GM08714 (cell line): ENCODE data around the gene ATF1.
"Not testable (repeated sequence)": the region's sequence is repeated elsewhere in the genome, so short reads cannot be mapped to it uniquely, and the experiment has no call there.

Source experiments
- H3K4me3 ChIP-seq: fragments of 200-500 bp; sonication (Bioruptor generic); 2 replicates; pipeline ENCODE4 v1.5.1; 2014; ENCODE audit warnings: mild to moderate bottlenecking, low read length, inconsistent platforms
- ZNF274 ChIP-seq: IDR thresholded peaks from 2 replicates; pipeline ENCODE4 v1.6.1; 2012; ENCODE audit warnings: mild to moderate bottlenecking, low read depth, low read length

Gene ATF1

GRCh38 chr12:50803230-50803875 lies 39.5 kb downstream of the ATF1 start:
- H3K4me3 ChIP-seq, result no peak overlapping the region
- TF ChIP-seq ZNF274, result no peak

- no peak for TF ChIP-seq ZNF274
- no peak overlapping the region for H3K4me3 ChIP-seq
Measured at GRCh38 chr12:50806176-50806575, 42.3 kb downstream of the ATF1 start.

GRCh38 chr12:50809131-50809530 lies 45.2 kb downstream of the ATF1 start:
- not testable (repeated sequence) for H3K4me3 ChIP-seq

- H3K4me3 ChIP-seq, result not testable (repeated sequence)
Measured at GRCh38 chr12:50814921-50815320, 51.0 kb downstream of the ATF1 start.

- H3K4me3 ChIP-seq, result no peak overlapping the region
- no peak for TF ChIP-seq ZNF274
Measured at GRCh38 chr12:50820177-50820576, 56.3 kb downstream of the ATF1 start.

GRCh38 chr12:50822082-50822481 lies 58.2 kb downstream of the ATF1 start:
- TF ChIP-seq ZNF274, result no peak
- H3K4me3 ChIP-seq, result no peak overlapping the region

- H3K4me3 ChIP-seq, result not testable (repeated sequence)
Measured at GRCh38 chr12:50823724-50824123, 59.8 kb downstream of the ATF1 start.

GRCh38 chr12:50824914-50825313 lies 61.0 kb downstream of the ATF1 start:
- no peak overlapping the region for H3K4me3 ChIP-seq
- TF ChIP-seq ZNF274, result no peak

GRCh38 chr12:50825372-50825838 lies 61.5 kb downstream of the ATF1 start:
- H3K4me3 ChIP-seq, result no peak overlapping the region
- no peak for TF ChIP-seq ZNF274

GRCh38 chr12:50828121-50828520 lies 64.2 kb downstream of the ATF1 start:
- no peak overlapping the region for H3K4me3 ChIP-seq
- no peak for TF ChIP-seq ZNF274

GRCh38 chr12:50828886-50829285 lies 65.0 kb downstream of the ATF1 start:
- no peak overlapping the region for H3K4me3 ChIP-seq
- TF ChIP-seq ZNF274, result no peak

- not testable (repeated sequence) for H3K4me3 ChIP-seq
Measured at GRCh38 chr12:50833801-50834200, 69.9 kb downstream of the ATF1 start.

GRCh38 chr12:50839042-50839441 lies 75.1 kb downstream of the ATF1 start:
- no peak for TF ChIP-seq ZNF274

GRCh38 chr12:50840809-50841487 lies 77.0 kb downstream of the ATF1 start:
- no peak overlapping the region for H3K4me3 ChIP-seq
- TF ChIP-seq ZNF274, result no peak

More at GRCh38 chr12:50839042-50839441, 75.1 kb downstream of the ATF1 start:
- no peak overlapping the region for H3K4me3 ChIP-seq

- no peak overlapping the region for H3K4me3 ChIP-seq
- no peak for TF ChIP-seq ZNF274
Measured at GRCh38 chr12:50841716-50842531, 78.0 kb downstream of the ATF1 start.
